Measurements from ENCODE around the gene ESRRG.
"Not testable (repeated sequence)": the region's sequence is repeated elsewhere in the genome, so short reads cannot be mapped to it uniquely, and the experiment has no call there.

ESRRG gene

DNA sequence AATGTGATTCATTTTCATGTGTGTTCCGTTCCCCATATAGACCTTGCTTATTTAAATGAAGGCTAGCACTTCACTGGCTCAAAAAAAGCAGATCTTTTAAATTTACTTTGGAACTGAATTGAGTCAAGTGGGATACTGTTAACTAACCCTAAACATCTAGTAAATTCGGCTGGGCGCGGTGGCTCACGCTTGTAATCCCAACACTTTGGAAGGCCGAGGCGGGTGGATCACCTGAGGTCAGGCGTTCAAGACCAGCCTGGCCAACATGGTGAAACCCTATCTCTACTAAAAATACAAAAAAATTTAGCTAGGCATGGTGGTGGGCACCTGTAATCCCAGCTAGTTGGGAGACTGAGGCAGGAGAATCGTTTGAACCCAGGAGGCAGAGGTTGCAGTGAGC, 19.2 kb downstream of the ESRRG start:
- DNase-seq (ENCODE audit: low read depth, low spot score) = not testable (repeated sequence)

DNA sequence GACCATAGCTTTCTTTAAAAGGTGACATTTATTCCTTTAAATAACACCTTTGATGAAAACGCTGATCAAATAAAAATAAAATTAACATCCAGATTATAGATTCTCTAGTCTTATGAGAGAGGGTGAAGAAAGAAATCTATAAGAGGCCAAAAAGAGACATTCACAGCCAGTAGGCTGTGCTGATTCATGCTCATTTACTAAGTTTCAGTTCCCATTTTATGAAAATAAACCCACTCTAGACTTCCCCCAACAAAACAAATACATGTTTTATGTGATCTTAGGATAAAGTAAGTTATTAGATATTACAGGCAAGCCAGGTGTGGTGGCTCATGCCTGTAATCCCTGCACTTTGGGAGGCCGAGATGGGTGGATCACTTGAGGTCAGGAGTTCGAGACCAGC, 21.1 kb downstream of the ESRRG start:
- DNase-seq (ENCODE audit: low read depth, low spot score) = no peak

DNA sequence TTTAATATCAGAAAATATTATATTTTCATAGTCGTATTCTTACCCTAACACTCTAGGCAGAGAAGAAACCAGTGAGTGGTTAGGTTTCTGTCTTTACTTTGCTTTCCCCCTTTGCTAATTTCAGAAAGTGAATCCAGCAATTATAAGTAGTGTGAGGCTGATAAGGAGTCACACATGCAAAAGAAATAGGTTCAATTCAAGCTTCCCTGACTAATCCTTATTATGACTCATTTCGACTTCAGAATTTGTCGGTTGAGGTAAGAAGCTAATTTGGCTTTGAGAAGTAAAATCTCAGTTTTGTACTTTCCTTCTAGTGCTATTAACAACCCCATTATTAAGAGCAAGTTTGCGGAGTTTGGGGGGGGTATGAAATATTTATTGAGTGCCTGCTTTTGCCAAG, 22.4 kb downstream of the ESRRG start:
- no peak for DNase-seq (ENCODE audit: low read depth, low spot score)

DNA sequence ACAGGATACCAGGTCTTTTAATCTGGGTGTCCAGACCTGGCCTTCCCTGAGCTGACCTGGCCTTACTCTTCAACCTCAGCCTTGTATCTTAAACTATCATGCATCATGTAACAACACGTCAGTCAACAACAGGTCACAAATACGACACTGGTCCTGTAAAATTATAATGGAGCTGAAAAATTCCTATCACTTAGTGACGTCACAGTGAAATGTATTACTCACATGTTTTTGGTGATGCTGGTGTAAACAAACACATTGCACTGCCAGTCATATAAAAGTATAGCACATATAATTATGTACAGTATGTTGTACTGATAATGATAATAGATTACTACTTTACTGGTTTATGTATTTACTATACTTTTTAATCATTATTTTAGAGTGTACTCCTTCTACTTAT, 31.5 kb downstream of the ESRRG start:
- DNase-seq (ENCODE audit: low read depth, low spot score) = no peak

DNA sequence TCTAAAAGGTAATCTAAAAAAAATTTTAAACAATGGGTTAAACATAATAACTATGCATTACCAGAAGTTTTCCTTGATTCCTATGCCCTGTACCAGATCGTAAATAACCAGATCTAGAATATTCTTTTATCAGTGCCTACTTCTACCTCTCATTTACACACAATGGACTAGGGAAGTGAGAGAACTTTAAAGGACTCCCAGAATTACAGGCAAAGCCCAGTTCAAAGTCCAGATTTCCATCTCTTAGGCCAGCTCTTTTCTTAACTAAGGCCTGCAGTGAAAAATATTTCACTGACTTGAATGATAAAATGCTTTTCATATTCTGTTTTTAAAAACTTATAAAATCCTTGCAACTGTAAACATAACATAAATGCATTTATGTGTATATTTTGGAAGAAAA, 32.6 kb downstream of the ESRRG start:
- no peak for DNase-seq (ENCODE audit: low read depth, low spot score)

DNA sequence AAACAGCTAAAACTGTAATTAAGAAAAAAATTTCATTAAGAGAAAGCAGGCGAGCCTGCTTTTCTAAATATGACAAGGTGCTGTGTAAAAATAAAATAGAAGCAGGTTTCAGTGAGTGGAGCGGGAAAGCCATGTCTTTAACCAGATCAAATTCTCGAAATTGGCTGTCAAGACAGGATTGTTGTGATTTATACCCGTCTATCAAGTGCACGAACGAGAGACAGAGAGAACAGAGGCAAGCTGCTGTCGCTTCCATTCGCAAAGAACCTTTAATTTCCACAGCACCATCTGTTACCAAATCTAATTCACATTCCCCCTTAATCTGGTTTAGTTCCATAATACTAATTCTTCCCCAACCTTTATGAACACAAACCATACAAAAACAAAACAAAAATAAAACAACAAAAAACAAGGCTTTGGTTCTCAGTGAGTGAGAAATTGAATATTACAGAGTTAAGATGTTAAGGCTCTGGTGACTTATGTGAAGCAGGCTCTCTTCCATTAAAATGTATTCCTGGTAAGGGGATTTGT, 35.0 kb downstream of the ESRRG start:
- no peak for DNase-seq (ENCODE audit: low read depth, low spot score)

DNA sequence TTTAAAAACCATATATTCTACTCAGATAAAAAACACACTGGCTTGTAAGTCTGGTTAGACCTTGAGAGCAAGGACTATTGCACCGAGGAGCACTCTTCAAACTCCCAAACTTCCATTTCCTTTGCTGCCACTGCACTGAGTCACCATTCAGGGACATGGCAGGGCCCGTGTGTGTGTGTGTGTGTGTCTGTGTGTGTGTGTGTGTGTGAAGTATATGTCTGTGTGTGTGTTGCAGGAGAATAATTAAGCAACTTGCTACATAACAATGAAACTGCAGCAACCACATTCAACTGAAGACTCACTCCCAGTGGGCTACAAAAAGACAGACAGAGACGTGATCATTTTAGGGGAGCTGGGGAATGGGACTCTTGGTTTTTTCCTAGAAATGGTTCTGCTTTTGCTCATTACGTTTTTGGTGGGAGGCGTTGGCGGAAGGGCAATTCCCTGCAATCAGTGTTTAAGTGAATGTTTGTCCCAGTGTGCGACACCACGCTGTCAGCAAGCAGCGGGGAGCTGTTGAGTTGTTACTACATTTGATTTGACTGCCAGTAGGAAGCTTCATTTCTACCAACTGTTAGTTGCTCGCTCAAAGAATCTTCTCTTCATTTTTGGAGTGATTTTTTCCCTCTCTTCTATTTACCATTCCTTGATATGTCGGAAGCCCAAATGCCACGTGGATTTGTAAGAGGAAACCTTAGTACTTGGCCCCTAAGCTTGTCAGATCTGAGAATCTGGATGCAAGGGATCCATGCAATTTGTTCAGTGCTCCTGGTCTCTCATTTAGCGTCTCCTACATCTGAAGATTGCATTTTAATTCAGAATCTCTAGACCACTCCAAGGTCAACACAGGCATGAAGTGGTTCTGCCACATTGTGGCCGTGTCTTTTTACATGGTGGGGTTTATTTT, 36.1 kb downstream of the ESRRG start:
- DNase-seq (ENCODE audit: low read depth, low spot score) = peak; percentile 17

DNA sequence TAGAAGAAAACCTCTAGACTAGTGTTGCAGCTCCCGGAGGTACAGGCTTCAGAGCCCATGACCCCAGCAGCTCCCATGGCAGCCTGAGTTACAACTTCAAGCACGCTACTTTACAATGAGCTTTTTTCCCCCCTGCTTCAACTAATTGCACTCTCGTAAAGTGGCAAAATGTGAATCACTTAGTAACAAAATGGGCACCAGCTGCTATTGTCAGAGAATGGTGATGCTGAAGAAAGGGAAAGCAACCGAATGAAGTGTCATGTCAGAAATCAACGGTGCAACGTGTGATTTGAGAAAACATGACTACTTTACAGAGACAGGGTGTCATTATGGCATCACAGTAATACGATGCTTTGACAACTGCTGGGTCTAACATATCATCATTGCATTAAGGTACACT, 40.5 kb downstream of the ESRRG start:
- no peak for DNase-seq (ENCODE audit: low read depth, low spot score)

DNA sequence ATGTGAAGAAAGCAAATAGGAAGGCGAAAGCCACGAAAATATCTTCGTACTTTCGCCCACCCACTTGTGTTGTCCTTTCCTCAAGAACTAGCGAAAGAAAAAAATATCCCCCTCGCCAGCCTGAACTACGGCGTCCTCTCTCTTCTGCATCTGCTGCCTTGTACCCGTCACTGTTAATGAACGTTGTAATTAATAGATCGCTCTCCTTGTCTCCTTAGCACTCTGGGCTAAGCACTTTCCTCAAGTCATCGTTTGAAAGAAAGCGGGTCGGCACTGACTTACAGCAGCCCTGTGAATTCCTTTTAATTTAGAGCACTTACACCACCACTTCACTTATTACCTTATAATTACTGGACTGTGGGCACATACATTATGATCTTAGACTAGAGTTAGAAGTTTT, 44.1 kb downstream of the ESRRG start:
- no peak for DNase-seq (ENCODE audit: low read depth, low spot score)

DNA sequence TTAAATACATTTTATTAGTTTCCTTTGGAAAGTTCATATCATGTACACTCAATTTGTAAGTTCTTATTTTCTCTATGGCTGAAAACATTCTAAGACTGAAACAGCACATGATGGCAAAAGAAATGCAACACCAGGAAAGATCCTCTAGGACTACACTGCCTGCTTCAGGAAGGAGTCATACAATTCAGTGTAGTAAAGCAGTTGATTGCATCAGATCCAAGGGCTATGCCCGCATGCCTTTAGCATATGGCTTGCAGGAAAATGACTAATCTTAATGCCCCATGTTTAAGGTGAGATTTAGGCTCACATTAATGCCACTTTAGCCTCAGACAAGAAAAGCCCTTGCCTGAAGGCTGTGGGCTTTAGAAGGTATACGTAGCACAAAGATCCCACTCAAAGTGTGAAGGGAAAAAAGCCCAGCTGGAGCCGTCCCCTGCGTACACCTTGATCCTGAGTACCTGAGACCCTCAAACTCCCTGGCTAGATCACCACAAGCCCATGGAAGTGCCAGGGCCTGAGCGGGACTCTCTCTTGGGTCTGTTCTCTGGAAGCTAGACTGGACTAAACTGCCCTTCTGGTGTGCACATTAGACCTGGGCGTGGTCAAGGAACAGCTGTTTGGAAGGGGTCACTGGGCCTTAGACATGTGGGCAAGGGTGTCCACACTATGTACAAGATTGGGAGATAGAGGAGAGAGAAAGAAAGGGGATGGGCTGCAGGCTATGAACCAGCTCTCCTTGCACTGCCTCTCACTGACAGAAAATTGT, 52.9 kb downstream of the ESRRG start:
- peak; percentile 1 for DNase-seq (ENCODE audit: low read depth, low spot score)

DNA sequence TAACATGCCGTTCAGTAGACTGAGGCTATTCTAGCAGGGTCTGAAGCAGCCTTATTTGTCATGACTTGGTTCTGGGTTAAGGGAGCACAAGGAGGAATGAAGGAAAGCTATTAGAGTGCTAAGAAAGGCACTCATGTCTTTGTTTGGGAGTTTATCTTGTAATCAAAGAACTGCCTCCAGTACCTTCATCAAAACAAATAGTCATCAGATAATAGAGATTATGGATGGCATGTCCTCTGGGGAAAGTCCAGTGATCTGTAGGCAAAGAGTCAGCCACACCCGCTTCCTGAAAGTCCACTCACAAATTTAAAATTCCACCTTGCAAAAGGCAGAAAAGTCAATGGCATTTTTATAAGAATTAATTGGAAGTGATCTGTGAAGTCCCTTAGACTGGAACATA, 56.8 kb downstream of the ESRRG start:
- DNase-seq (ENCODE audit: low read depth, low spot score) = no peak

DNA sequence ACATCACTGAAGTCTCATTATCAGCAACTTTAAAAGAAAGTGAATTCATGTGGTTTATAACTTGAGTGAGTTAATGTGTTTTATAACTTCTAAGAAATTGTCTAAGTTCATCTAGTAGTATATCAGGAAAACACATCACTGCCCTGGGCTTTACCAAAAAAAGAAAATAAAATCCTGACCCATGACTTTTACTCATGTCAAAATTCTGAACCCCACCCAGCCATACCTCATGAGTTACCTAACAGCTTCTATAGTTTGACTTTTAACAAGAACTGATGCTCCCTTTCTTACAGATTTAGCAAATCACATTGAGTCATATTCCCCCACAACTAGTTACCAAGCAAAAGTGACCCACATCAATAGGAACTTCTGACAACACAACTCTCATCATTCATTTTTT, 57.4 kb downstream of the ESRRG start:
- DNase-seq (ENCODE audit: low read depth, low spot score) = no peak

DNA sequence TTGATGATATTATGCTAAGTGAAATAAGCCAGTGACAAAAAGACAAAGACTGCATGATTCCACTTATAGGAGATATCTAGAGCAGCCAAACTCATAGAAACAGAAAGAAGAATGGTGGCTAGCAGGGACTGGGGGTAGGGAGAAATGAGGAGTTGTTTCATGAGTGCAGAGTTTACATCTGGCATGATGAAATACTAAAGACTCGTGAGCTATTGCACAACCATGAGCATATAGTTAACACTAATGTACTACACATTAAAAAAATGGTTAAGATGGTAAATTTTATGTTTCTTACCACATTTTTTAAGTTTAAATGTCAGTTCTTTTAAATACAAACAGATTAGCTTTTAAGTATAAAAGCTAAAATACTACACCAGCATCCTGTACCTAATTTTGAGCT, 57.8 kb downstream of the ESRRG start:
- DNase-seq (ENCODE audit: low read depth, low spot score) = no peak

DNA sequence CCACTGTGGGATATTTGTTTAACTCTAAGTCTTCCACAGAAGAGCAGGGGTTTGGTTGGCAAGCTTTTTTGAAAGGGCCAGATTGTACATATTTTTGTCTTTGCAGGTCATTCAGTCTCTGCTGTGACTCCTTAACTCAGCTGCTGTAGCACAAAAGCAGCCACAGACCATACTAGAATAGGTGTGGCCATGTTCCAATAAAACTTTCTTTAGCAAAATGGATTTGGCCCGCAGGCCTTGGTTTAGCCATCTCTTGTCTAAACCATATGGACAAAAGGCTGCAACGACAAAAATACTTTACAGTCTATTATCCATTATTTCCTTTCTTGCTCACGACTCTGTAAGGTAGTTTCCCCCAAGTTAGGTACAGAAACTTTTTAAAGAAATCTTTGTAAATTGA, 60.5 kb downstream of the ESRRG start:
- DNase-seq (ENCODE audit: low read depth, low spot score) = no peak

DNA sequence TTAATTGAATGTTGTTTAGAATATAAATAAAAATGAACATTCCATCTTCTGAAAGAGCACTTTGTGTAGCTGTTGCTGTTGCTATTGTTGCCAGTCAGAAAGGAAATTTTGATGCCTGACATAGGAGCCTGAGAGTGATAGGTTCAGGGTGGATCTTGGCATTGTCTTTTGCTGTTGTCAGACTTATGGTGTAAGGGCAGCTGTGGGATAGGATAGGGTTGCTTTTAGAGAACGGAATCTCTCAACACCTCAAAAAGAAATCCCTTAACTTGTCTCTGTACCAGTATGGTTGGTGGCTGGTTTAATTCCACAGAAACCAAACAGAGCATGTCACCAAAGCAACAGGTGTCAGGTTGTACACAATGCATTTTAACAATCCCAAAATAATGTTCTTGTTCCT, 62.7 kb downstream of the ESRRG start:
- no peak for DNase-seq (ENCODE audit: low read depth, low spot score)

DNA sequence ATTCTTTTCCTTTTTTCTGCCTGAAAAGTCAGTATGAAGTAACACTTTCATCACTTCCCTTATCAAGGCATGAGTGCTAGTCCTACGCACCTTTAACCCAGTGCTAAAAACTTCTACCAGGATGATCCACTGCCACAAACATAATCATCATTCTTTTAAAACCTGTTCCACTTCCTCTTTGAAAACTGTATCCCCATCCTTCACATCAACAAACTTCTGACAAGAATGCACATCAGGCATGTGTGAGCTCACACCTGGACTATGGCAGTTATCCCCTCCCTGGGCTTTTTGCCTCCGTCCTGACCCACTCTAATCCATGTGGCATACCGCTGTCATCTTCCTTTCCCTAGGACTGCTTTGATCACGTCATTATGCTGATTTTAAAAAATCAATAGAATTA, 70.2 kb downstream of the ESRRG start:
- DNase-seq (ENCODE audit: low read depth, low spot score) = no peak

DNA sequence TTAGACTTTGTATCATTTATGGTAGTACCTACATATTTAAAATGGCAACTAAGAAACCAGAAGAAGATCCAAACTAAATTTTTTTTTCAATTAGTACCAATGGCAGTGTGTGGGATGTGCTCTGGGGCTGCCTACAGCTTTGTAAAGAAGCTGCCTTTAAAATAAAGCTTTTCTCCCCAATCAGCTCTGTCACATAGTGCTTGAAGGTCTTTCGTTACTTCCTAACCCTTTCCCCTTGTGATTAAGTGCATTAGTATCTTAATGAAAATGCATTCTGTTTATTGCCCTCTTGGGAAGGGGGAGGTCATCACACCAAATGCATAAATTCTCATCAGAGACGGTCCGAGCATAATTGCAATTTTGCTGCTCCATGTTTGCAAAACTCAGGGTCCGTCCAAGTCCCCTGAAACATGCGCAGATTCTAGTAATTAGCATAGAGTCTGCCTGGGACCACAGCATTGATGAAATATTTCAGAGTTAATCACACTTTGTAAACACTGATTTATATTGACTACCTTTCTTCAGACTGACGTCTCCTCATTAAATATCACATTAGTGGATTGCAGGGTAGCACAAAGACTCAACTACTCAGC, 71.3 kb downstream of the ESRRG start:
- DNase-seq (ENCODE audit: low read depth, low spot score) = no peak

DNA sequence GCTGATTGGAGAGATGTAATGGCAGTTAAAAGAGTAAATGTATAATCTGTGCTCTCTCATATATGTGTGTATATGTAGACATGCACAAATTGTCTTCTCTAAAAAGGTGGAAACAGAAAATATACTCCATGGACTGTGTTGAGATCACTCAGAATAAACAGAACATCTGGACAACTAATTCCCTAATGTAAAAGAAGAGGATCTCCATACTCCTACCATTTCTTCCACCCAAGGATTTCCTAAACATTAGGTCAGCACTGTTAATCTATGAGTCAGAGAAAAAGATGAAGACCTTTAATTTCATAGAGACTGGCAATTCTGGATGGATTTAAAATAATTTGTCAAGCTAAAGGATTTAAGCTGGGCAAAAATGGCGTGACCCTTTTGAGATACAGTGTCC, 80.1 kb downstream of the ESRRG start:
- no peak for DNase-seq (ENCODE audit: low read depth, low spot score)

DNA sequence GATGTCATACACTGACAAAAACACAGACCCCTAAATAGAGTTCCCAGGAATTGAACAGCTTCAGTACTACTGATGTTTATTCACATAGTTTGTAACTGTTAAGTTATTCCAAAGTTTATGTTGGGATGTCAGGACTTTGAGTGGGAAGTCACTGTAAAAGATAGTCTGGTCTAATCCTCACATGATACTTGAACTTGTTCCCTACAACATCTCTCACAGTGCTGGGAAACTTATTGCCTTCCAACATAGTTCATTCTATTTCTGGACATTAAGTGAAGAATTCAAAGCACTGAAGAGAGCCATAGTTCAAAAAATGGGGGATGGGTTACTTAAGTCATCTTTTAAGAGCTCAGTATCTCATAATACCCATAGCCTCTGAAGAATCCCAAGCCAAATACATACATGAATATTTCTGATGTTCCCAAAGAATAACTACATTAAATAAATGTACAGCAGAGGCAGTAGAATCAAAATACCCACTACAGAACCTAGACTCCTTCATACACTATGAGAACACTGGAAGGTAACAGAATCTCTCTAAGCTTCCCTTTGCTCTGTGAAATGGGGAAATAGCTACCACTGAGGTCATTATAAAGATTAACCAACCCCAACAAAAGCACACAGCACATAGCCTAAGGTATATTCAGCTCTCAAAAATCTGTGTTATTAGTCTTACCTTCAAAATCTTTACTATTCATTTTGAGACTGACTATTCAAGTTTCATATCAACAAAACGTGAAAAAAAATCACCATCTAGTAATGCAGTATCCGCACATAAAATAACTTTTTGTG, 81.4 kb downstream of the ESRRG start:
- DNase-seq (ENCODE audit: low read depth, low spot score) = no peak

DNA sequence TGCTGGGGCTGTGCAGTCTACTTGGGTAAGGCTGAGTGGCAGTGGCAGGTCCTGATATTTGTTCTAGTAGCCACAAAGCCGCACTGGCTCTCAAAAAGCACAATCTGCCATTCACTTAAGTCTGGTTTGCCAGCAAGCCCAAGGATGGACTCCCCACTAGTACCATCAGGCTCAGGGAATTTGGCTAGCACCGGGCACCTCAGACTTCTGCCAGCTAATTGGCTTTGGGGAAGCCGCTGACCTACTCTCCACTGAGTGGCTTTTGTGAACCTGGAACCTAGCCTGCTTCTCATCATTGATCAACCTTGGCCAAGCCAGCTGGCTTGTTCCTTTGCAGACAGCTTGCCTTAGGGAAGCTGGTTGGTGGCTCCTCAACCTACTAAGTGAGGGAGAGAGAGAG, 83.1 kb downstream of the ESRRG start:
- no peak for DNase-seq (ENCODE audit: low read depth, low spot score)

DNA sequence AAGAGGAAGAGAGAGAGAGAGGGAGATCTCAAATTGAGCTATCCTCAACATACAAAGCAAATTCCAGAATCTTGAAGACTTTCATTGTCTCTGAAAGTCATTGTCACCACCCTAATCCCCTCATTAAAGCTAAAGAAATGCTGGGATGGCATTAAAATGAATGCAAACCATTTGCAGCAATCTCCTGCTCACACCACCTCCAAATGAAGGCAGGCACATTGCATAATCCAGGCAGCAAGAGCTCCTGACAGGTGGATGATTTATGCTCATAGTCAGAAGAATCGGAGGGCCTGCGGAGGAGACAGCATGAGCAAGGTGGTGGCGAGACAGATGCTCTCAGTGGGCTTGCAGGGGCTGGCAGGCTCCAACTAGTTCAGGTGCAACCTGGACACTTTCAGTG, 90.2 kb downstream of the ESRRG start:
- no peak for DNase-seq (ENCODE audit: low read depth, low spot score)

DNA sequence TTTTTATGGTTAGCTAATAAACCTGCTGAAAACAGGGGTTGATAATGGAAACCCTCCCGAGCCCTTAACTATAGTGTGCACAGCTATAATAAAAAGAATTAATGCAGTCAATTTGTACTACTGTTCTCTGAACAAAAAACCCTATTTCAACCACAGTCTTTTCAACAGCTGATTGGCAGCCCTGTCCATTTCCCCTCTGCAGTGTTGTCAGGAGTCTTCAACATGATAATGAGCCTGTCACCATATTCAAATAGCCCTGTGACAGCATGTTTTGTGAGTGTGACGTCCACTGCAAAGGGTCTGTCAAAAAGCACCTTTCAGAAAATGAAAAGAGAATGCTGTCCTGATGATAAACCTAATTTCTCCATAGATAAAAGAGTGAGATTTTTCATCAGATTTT, 92.7 kb downstream of the ESRRG start:
- DNase-seq (ENCODE audit: low read depth, low spot score) = no peak

Data from iPS DF 19.7 (cell line).